Right forelimb (tissue), 1 donor: ENCODE data around the gene CYP2C18.
"Not testable (repeated sequence)": the region's sequence is repeated elsewhere in the genome, so short reads cannot be mapped to it uniquely, and the experiment has no call there.

Experiments
- DNase-seq: peaks from one replicate; pipeline ENCODE4 v3.0.0-alpha.2; 2018

Gene CYP2C18

GRCh38 chr10:94747838-94748237 lies 64.3 kb downstream of the CYP2C18 start:
- no peak for DNase-seq

GRCh38 chr10:94757916-94758315 lies 74.4 kb downstream of the CYP2C18 start:
- no peak for DNase-seq

- no peak for DNase-seq
These were observed 77.2 kb downstream of the CYP2C18 start for GRCh38 chr10:94760586-94761178.

- no peak for DNase-seq
These were observed 78.9 kb downstream of the CYP2C18 start, which contains the start of gene CYP2C19 for GRCh38 chr10:94762393-94762792. Gene CYP2C19 (plus strand): TSS chr10:94762681. CDS start chr10:94762706, 25 bp downstream.

- not testable (repeated sequence) for DNase-seq
These were observed 91.9 kb downstream of the CYP2C18 start for GRCh38 chr10:94775425-94775824.

- no peak for DNase-seq
These were observed 94.4 kb downstream of the CYP2C18 start for GRCh38 chr10:94777886-94778458.

- no peak for DNase-seq
These were observed 97.3 kb downstream of the CYP2C18 start for GRCh38 chr10:94780844-94781243.

- DNase-seq, result no peak
These were observed 100.7 kb downstream of the CYP2C18 start for GRCh38 chr10:94784256-94784655.

- DNase-seq, result no peak
These were observed 101.7 kb downstream of the CYP2C18 start for GRCh38 chr10:94785211-94785610.
